NCI-H2171 treated with DMSO at 0.1 percent for 48 hours (cell line): ENCODE results near the gene LCE1D.

ENCODE experiments used
- DNase-seq: peaks from one replicate; lab custom pipeline; 2025; lab: John Stamatoyannopoulos, UW

The LCE1D gene

GRCh38 chr1:152796421-152796820, at the start of gene LCE1D:
Gene LCE1D (plus strand): TSS chr1:152796721. CDS start chr1:152797795, 1,074 bp downstream.
- no peak for DNase-seq

GRCh38 chr1:152747831-152748230, 48.7 kb upstream of the LCE1D start:
- DNase-seq: no peak

- no peak for DNase-seq
These were observed 44.3 kb upstream of the LCE1D start for GRCh38 chr1:152752225-152752624.

GRCh38 chr1:152753586-152753985, 42.9 kb upstream of the LCE1D start:
- DNase-seq: no peak

- DNase-seq: no peak
These were observed 39.6 kb upstream of the LCE1D start for GRCh38 chr1:152756872-152757271.

GRCh38 chr1:152757747-152758146, 38.8 kb upstream of the LCE1D start, which contains the start of gene KPRP:
Gene KPRP (plus strand): TSS chr1:152758025. CDS start chr1:152759589, 1,564 bp downstream.
- DNase-seq: no peak

- no peak for DNase-seq
These were observed 37.9 kb upstream of the LCE1D start for GRCh38 chr1:152758636-152759035.

- no peak for DNase-seq
These were observed 36.9 kb upstream of the LCE1D start for GRCh38 chr1:152759453-152760173.

GRCh38 chr1:152760551-152761190, 35.9 kb upstream of the LCE1D start:
- no peak for DNase-seq

GRCh38 chr1:152761609-152762213, 34.8 kb upstream of the LCE1D start:
- DNase-seq: no peak

GRCh38 chr1:152768847-152769533, 27.5 kb upstream of the LCE1D start:
- DNase-seq: no peak

- DNase-seq: no peak
These were observed 26.1 kb upstream of the LCE1D start for GRCh38 chr1:152770411-152770810.

- DNase-seq: no peak
These were observed 21.6 kb upstream of the LCE1D start, which contains the start of gene LCE1F for GRCh38 chr1:152774875-152775274. Gene LCE1F (plus strand): TSS chr1:152775140. CDS start chr1:152776372, 1,232 bp downstream.

- no peak for DNase-seq
These were observed 20.2 kb upstream of the LCE1D start for GRCh38 chr1:152776361-152776760.

GRCh38 chr1:152777510-152778137, 18.9 kb upstream of the LCE1D start:
- DNase-seq: no peak

GRCh38 chr1:152783095-152783494, 13.4 kb upstream of the LCE1D start:
- no peak for DNase-seq

GRCh38 chr1:152786077-152786476, 10.4 kb upstream of the LCE1D start, which contains the start of gene LCE1E:
Gene LCE1E (plus strand): TSS chr1:152786257. CDS start chr1:152787300, 1,043 bp downstream.
- no peak for DNase-seq

- DNase-seq: no peak
These were observed 835 bp upstream of the LCE1D start for GRCh38 chr1:152795686-152796085.

- DNase-seq: no peak
These were observed 4.8 kb downstream of the LCE1D start for GRCh38 chr1:152801333-152801732.

- DNase-seq: no peak
These were observed 10.1 kb downstream of the LCE1D start, which contains the start of gene LCE1C for GRCh38 chr1:152806576-152806975. Gene LCE1C (minus strand): TSS chr1:152806651. CDS start chr1:152805478, 1,173 bp downstream.

GRCh38 chr1:152811050-152811449, 14.5 kb downstream of the LCE1D start:
- no peak for DNase-seq

GRCh38 chr1:152811671-152812070, 15.2 kb downstream of the LCE1D start, which contains the start of gene LCE1B:
Gene LCE1B (plus strand): TSS chr1:152811971. CDS start chr1:152812447, 476 bp downstream.
- DNase-seq: no peak
